K562 (cell line): ENCODE measurements around the gene SELPLG. TPM values are rescaled to one million over a fixed set of nuclear protein-coding genes. Genes with fewer than 3 reads are reported as not detected.

Experiments used
- ATAC-seq: fragments of 200-7000 bp; cut with Tn5 transposase; 3 replicates; pipeline ENCODE4 v1.9.1; 2020; ENCODE audit warnings: moderate library complexity
- BruUV-seq: library from RNA; stranded (reverse); fragments of 400-500 nt; replicated peaks from 2 replicates; lab custom pipeline; 2021; lab: Mats Ljungman, UMichigan
- CTCF ChIA-PET: fragments of 300-600 bp; formaldehyde crosslinking; extraction: SDS; loops from one replicate; lab custom pipeline; 2021; ENCODE audit warnings: low intra/inter-chr PET ratio; lab: Yijun Ruan, JAX
- POLR2A ChIA-PET: fragments of 300-600, 350-650 bp; sonication (Branson Sonifier 250); formaldehyde crosslinking; extraction: SDS; loops from one replicate; lab custom pipeline; 2021; ENCODE audit warnings: antibody characterized with exemption, inconsistent platforms; lab: Yijun Ruan, JAX
- DNase-seq, 4 experiments: peaks; one replicate each; pipeline versions ENCODE4 v3.0.0 to v3.0.0-alpha.2; 2011 to 2018; ENCODE audit warnings: low spot score in 3 of 4, mixed read lengths in 3 of 4; ENCODE audit errors: extremely low read depth in 1 of 4
- FAIRE-seq: peaks from 2 replicates; lab custom pipeline; 2011; peaks lifted over from hg19 to GRCh38; lab: Jason Lieb, UNC
- H2AFZ ChIP-seq: 2 replicates; pipeline ENCODE4 v1.6.0; 2011; ENCODE audit warnings: low read depth, low read length, control low read depth, inconsistent platforms
- H3K27ac ChIP-seq: fragments of 200-600 bp; 3 replicates; pipeline ENCODE4 v1.8.0; 2011; ENCODE audit warnings: low read depth, mild to moderate bottlenecking, control low read depth, inconsistent platforms, low read length, moderate library complexity, mixed read lengths; ENCODE audit errors: extremely low read depth
- H3K27me3 ChIP-seq, 2 experiments: fragments of 300-600 bp in 1 of 2; 2 replicates in 1 of 2; 3 replicates in 1 of 2; pipeline versions ENCODE4 v1.6.0 to v1.8.0; 2011; ENCODE audit warnings: inconsistent platforms in 2 of 2, low read length in 2 of 2, mild to moderate bottlenecking in 1 of 2, mixed read lengths in 1 of 2, moderate library complexity in 1 of 2; ENCODE audit not compliant: control insufficient read depth in 2 of 2, insufficient read depth in 2 of 2
- H3K36me3 ChIP-seq: fragments of 300-600 bp; 3 replicates; pipeline ENCODE4 v1.8.0; 2011; ENCODE audit warnings: mild to moderate bottlenecking, low read length, inconsistent platforms; ENCODE audit not compliant: control insufficient read depth, insufficient read depth
- H3K4me1 ChIP-seq, 2 experiments: fragments of 200-600 bp in 1 of 2; replicated peaks in 1 of 2; 2 replicates in 1 of 2; 3 replicates in 1 of 2; pipeline versions ENCODE4 v1.5.1 to v1.8.0; 2011; ENCODE audit warnings: inconsistent platforms in 2 of 2, low read length in 2 of 2, mild to moderate bottlenecking in 1 of 2, mixed read lengths in 1 of 2, moderate library complexity in 1 of 2; ENCODE audit not compliant: control insufficient read depth in 2 of 2, insufficient read depth in 2 of 2
- H3K4me2 ChIP-seq: 2 replicates; pipeline ENCODE4 v1.6.1; 2011; ENCODE audit warnings: low read length, control low read depth, inconsistent platforms, mixed read lengths; ENCODE audit not compliant: insufficient read depth
- H3K4me3 ChIP-seq: fragments of 200-600 bp; sonication (generic), shearing (Covaris generic); 2 replicates; pipeline ENCODE4 v1.5.1; 2016; ENCODE audit warnings: control low read depth, inconsistent platforms
- H3K79me2 ChIP-seq: fragments of 200-600 bp; 3 replicates; pipeline ENCODE4 v1.8.0; 2011; ENCODE audit warnings: low read length, inconsistent platforms; ENCODE audit not compliant: control insufficient read depth, insufficient read depth
- H3K9ac ChIP-seq, 2 experiments: 2 replicates each; pipeline versions ENCODE4 v1.6.0 to v1.6.1; 2011; ENCODE audit warnings: low read depth in 2 of 2, low read length in 2 of 2, control low read depth in 1 of 2, inconsistent platforms in 1 of 2, mild to moderate bottlenecking in 1 of 2, mixed read lengths in 1 of 2; ENCODE audit not compliant: insufficient read depth in 1 of 2
- H3K9me1 ChIP-seq: one replicate; pipeline ENCODE4 v1.6.0; 2011; ENCODE audit warnings: inconsistent platforms, mild to moderate bottlenecking, low read length, moderate library complexity; ENCODE audit not compliant: control insufficient read depth, insufficient read depth
- H3K9me3 ChIP-seq: replicated peaks from 2 replicates; pipeline ENCODE4 v1.5.1; 2011; ENCODE audit warnings: low read depth, low read length, inconsistent platforms; ENCODE audit not compliant: control insufficient read depth, insufficient read depth
- H4K20me1 ChIP-seq: replicated peaks from 2 replicates; pipeline ENCODE4 v1.6.1; 2011; ENCODE audit warnings: low read length, inconsistent platforms, mixed read lengths; ENCODE audit not compliant: control insufficient read depth, insufficient read depth
- ADNP ChIP-seq: fragments of 200-800 bp; sonication (Bioruptor generic); IDR thresholded peaks from 2 replicates; pipeline ENCODE4 v1.6.1; 2016; ENCODE audit warnings: missing genetic modification characterization, missing compliant biosample characterization
- BCOR ChIP-seq: fragments of 450-650 bp; IDR thresholded peaks from 2 replicates; pipeline ENCODE4 v1.6.1; 2016
- E2F5 ChIP-seq: sonication (generic); formaldehyde crosslinking; IDR thresholded peaks from 2 replicates; pipeline ENCODE4 v1.8.0; 2022; ENCODE audit warnings: mild to moderate bottlenecking, missing genetic modification reagents
- HDAC2 ChIP-seq: fragments of 450-650 bp; IDR thresholded peaks from 2 replicates; pipeline ENCODE4 v1.6.1; 2016; ENCODE audit warnings: mild to moderate bottlenecking
- HDGF ChIP-seq: fragments of 450-650 bp; IDR thresholded peaks from 2 replicates; pipeline ENCODE4 v1.6.1; 2016
- IRF2 ChIP-seq: sonication (generic); formaldehyde crosslinking; IDR thresholded peaks from 2 replicates; pipeline ENCODE4 v1.8.1; 2022; ENCODE audit warnings: mild to moderate bottlenecking, missing genetic modification reagents
- KDM1A ChIP-seq, 2 experiments: fragments of 450-650 bp; IDR thresholded peaks; 2 replicates each; pipeline ENCODE4 v1.6.1; 2016; ENCODE audit warnings: mild to moderate bottlenecking in 2 of 2
- PTBP1 ChIP-seq: fragments of 200-400 bp; formaldehyde crosslinking; IDR thresholded peaks from 2 replicates; pipeline ENCODE4 v1.6.1; 2017; ENCODE audit warnings: low read depth, low read length
- RBM25 ChIP-seq: fragments of 200-400 bp; formaldehyde crosslinking; IDR thresholded peaks from 2 replicates; pipeline ENCODE4 v1.6.1; 2018; ENCODE audit warnings: low read length, low read depth, moderate library complexity; ENCODE audit not compliant: severe bottlenecking
- RCOR1 ChIP-seq, 2 experiments: IDR thresholded peaks; 2 replicates each; pipeline ENCODE4 v1.6.1; 2012; ENCODE audit warnings: low read depth in 2 of 2, low read length in 2 of 2, borderline replicate concordance in 1 of 2, improper control_type of control experiment in 1 of 2
- SPI1 ChIP-seq: IDR thresholded peaks from 2 replicates; pipeline ENCODE4 v1.6.1; 2011; ENCODE audit warnings: low read depth, low read length, control low read depth, borderline replicate concordance
- ZKSCAN8 ChIP-seq: fragments of 200-800 bp; sonication (Bioruptor generic); IDR thresholded peaks from 2 replicates; pipeline ENCODE4 v1.6.1; 2016; ENCODE audit warnings: missing genetic modification characterization, missing compliant biosample characterization
- ZNF121 ChIP-seq: sonication (generic); formaldehyde crosslinking; conservative IDR thresholded peaks from 2 replicates; pipeline ENCODE4 v1.8.0; 2022; ENCODE audit warnings: missing genetic modification reagents
- WGBS: fragments of 100-300 bp; shearing (Covaris generic); methylation state at CpG from one replicate; pipeline ENCODE4 v1.1.6; 2016; ENCODE audit warnings: low coverage, mixed read lengths; ENCODE audit not compliant: insufficient coverage; ENCODE audit errors: missing lambda C conversion rate; 5-methylcytosine and 5-hydroxymethylcytosine counted together
- in situ Hi-C: fragments of 300-500 bp; cut with MboI; formaldehyde crosslinking; loops from 4 replicates; pipeline ENCODE4 v1.15.0; 2018; ENCODE audit warnings: inconsistent platforms, mixed read lengths
- intact Hi-C: fragments of 100-400 bp; cut with micrococcal nuclease; formaldehyde crosslinking; loops from 2 replicates; pipeline ENCODE4 v1.14.2; 2022
- polyA plus RNA-seq, 8 experiments: library from polyadenylated mRNA; depleted of rRNA in 4 of 8; stranded (reverse) in 5 of 8; unstranded in 3 of 8; fragments of >200 nt; fragmentation: Nextera tagmentation in 2 of 8; fragmentation: Illumina TruSeq in 1 of 8; extraction: Ambion mirVana in 2 of 8; extraction: Trizol in 1 of 8; gene quantifications; 2 replicates each; pipeline versions ENCODE4 v1.2.1 to v1.2.3, GENCODE V29; 2011 to 2014; ENCODE audit warnings: inconsistent platforms in 1 of 8, missing spikeins in 1 of 8
- total RNA-seq, 7 experiments: library from RNA; depleted of rRNA in 6 of 7; stranded (reverse); fragments of >200 nt in 6 of 7; fragmentation: Illumina TruSeq in 2 of 7; extraction: Trizol in 2 of 7; gene quantifications; 2 replicates each; pipeline versions ENCODE4 v1.2.1 to v1.2.3, GENCODE V29; 2011 to 2021; ENCODE audit warnings: low replicate concordance in 1 of 7

The SELPLG gene
- total and polyA plus RNA-seq, 9 of the 15 experiments (the other 6 are each of a cell fraction or from before 2014, with no cell fraction given): 0.22 to 10.2 (median 1.7) TPM

- ChIA-PET POLR2A (no interaction called here), CTCF (no interaction called here)
- no peak for ATAC-seq
- Histone ChIP-seq H3K9me1 (no peaks in the 10 kb centered on the region), H3K27ac (no peak overlapping the region), H3K9me3 (no peaks in the 10 kb centered on the region), H3K27me3 (peaks cover 0 to 16% of the 10 kb centered on the region in 2 experiments; a peak in 2 of 5 replicates), H3K36me3 (no peaks in the 10 kb centered on the region), H3K4me1 (peaks cover 0 to 28% of the 10 kb centered on the region in 2 experiments; a peak in 1 of 5 replicates), H4K20me1 (no peaks in the 10 kb centered on the region), H2AFZ (no peak overlapping the region), H3K4me3 (no peak overlapping the region), H3K79me2 (no peaks in the 10 kb centered on the region), H3K4me2 (no peak overlapping the region), H3K9ac (no peak overlapping the region)
- in situ Hi-C loops (no loop called here), intact Hi-C loops (no loop called here)
- BruUV-seq: no TSS peak
- peak; percentile 42 to 56; a peak in 2 of 4 replicates for TF ChIP-seq KDM1A (IDR thresholded peaks at IDR 0.05)
- 0 out of 2 replicates have a peak, but pooled peaks have one; percentile 31 for TF ChIP-seq PTBP1
- TF ChIP-seq ZNF121 (CRISPR knock-in tag): peak; percentile 69
- TF ChIP-seq HDGF: no peak
- TF ChIP-seq E2F5: no peak
- TF ChIP-seq RCOR1 (IDR thresholded peaks at IDR 0.05; ENCODE audit: borderline replicate concordance in 1 of 2, low read depth in 2 of 2, low read length in 2 of 2): 0 out of 4 replicates have a peak, but pooled peaks of 1 of the 2 experiments have one; percentile 5
- TF ChIP-seq ADNP (tag): peak; percentile 88
- TF ChIP-seq HDAC2: 0 out of 2 replicates have a peak, but pooled peaks have one; percentile 23
- no peak for TF ChIP-seq IRF2 (CRISPR knock-in tag)
- peak; percentile 92 for TF ChIP-seq ZKSCAN8 (CRISPR knock-in tag)
- TF ChIP-seq SPI1: no peak
- peak; percentile 89 for TF ChIP-seq RBM25
- TF ChIP-seq BCOR: peak; percentile 85
- FAIRE-seq: no peak
- no peak for DNase-seq
- WGBS: 50% methylated on average over 22 of the region's 25 CpGs
Observed at GRCh38 chr12:108592033-108592909, 41.4 kb downstream of the SELPLG start.
